Caco-2 (cell line): ENCODE measurements around the gene NUP35. TPM values are rescaled to one million over a fixed set of nuclear protein-coding genes. Genes with fewer than 3 reads are reported as not detected.
A peak's percentile ranks its signal among the peaks of the same experiment; 100 is the strongest.

Source experiments
- Bru-seq: library from RNA; stranded (reverse); fragments of 400-500 nt; gene quantifications from one replicate; lab custom pipeline; 2021; lab: Mats Ljungman, UMichigan
- BruChase-seq, 2 experiments: library from RNA; stranded (reverse); fragments of 400-500 nt; gene quantifications; one replicate each; lab custom pipeline; 2021; lab: Mats Ljungman, UMichigan
- BruUV-seq: library from RNA; stranded (reverse); fragments of 400-500 nt; replicated peaks from 2 replicates; lab custom pipeline; 2021; lab: Mats Ljungman, UMichigan
- CTCF ChIA-PET: fragments of 300-600 bp; sonication (Branson Sonifier 250); formaldehyde crosslinking; loops from one replicate; lab custom pipeline; 2022; ENCODE audit warnings: antibody characterized with exemption; lab: Charles Lee
- POLR2A ChIA-PET: fragments of 300-600 bp; sonication (Branson Sonifier 250); formaldehyde crosslinking; loops from one replicate; lab custom pipeline; 2022; ENCODE audit warnings: antibody characterized with exemption; lab: Charles Lee
- DNase-seq, 2 experiments: peaks; one replicate each; pipeline versions ENCODE4 v3.0.0 to v3.0.0-alpha.2; 2020 to 2022
- H3K27me3 ChIP-seq: replicated peaks from 2 replicates; pipeline ENCODE4 v1.6.0; 2011; ENCODE audit warnings: low read length; ENCODE audit not compliant: control insufficient read depth, insufficient read depth
- H3K36me3 ChIP-seq: 2 replicates; pipeline ENCODE4 v1.5.1; 2011; ENCODE audit warnings: low read length; ENCODE audit not compliant: control insufficient read depth, insufficient read depth
- H3K4me1 ChIP-seq: fragments of 250-450 bp; sonication (Bioruptor Pico); 2 replicates; pipeline ENCODE4 v1.5.1; 2020; ENCODE audit warnings: mild to moderate bottlenecking
- H3K4me3 ChIP-seq: 2 replicates; pipeline ENCODE4 v1.5.1; 2011; ENCODE audit warnings: low read depth, mild to moderate bottlenecking, control low read depth, low read length
- H3K9me3 ChIP-seq: fragments of 250-450 bp; sonication (Bioruptor Pico); 2 replicates; pipeline ENCODE4 v1.5.1; 2020; ENCODE audit warnings: mild to moderate bottlenecking, moderate library complexity
- H3K27ac Mint-ChIP-seq: one replicate; pipeline ENCODE4 v1.8.0; 2022; ENCODE audit warnings: mixed read lengths; ENCODE audit not compliant: unreplicated experiment
- H3K27me3 Mint-ChIP-seq: one replicate; pipeline ENCODE4 v1.8.0; 2022; ENCODE audit warnings: mixed read lengths; ENCODE audit not compliant: insufficient read depth, unreplicated experiment
- H3K36me3 Mint-ChIP-seq: one replicate; pipeline ENCODE4 v1.8.0; 2022; ENCODE audit warnings: mild to moderate bottlenecking, mixed read lengths; ENCODE audit not compliant: insufficient read depth, unreplicated experiment
- H3K4me1 Mint-ChIP-seq: one replicate; pipeline ENCODE4 v1.8.0; 2022; ENCODE audit warnings: low read depth, mixed read lengths; ENCODE audit not compliant: unreplicated experiment
- H3K4me3 Mint-ChIP-seq: one replicate; pipeline ENCODE4 v1.8.0; 2022; ENCODE audit warnings: mild to moderate bottlenecking, moderate library complexity, mixed read lengths; ENCODE audit not compliant: unreplicated experiment
- H3K9me3 Mint-ChIP-seq: one replicate; pipeline ENCODE4 v1.8.0; 2022; ENCODE audit warnings: mixed read lengths; ENCODE audit not compliant: unreplicated experiment
- CTCF ChIP-seq, 2 experiments: fragments of 200-600 bp in 1 of 2; IDR thresholded peaks; 1 replicate in 1 of 2; 2 replicates in 1 of 2; pipeline versions ENCODE4 v1.5.1 to v1.8.0; 2011 to 2022; ENCODE audit warnings: antibody characterized with exemption in 1 of 2, control low read depth in 1 of 2, inconsistent platforms in 1 of 2, low read depth in 1 of 2, low read length in 1 of 2, mild to moderate bottlenecking in 1 of 2, moderate library complexity in 1 of 2; ENCODE audit not compliant: insufficient read depth in 1 of 2, severe bottlenecking in 1 of 2, unreplicated experiment in 1 of 2
- intact Hi-C: fragments of 100-400 bp; cut with micrococcal nuclease; formaldehyde crosslinking; loops from one replicate; pipeline ENCODE4 v1.10.0; 2022; ENCODE audit not compliant: unreplicated experiment
- long read RNA-seq: library from polyadenylated mRNA; stranded (forward); transcript quantifications from one replicate; pipeline ENCODE4 v2.0.0, GENCODE V29; 2022
- total RNA-seq: library from RNA; stranded (reverse); gene quantifications from 2 replicates; pipeline ENCODE4 v1.2.3, GENCODE V29; 2022

The NUP35 gene
- total RNA-seq (34.7 and 36.1 TPM in 2 replicates), Bru-seq, nascent RNA (percentile 91 among the genes with signal in this experiment), BruChase-seq, experiment 1, labeled RNA remaining after a 2-hour chase (percentile 86 among the genes with signal in this experiment), BruChase-seq, experiment 2, labeled RNA remaining after a 6-hour chase (percentile 76 among the genes with signal in this experiment)
- long read RNA-seq, transcript NUP35-201 (9 exons, 1,633 nt) = major isoform, 44 of 52 reads
- long read RNA-seq, partial matches to known transcripts = 5 of 52 reads
- long read RNA-seq, other reads (novel, unspliced or antisense) = 3 of 52 reads

GRCh38 chr2:183124222-183124956 is at the start of gene NUP35:
Gene NUP35, plus strand, starts transcription at chr2:183124443. Its CDS starts 15 bp downstream, at chr2:183124458.
- Histone ChIP-seq H3K36me3 (no peaks in the 10 kb centered on the region), H3K9me3 (no peaks in the 10 kb centered on the region), H3K27me3 (no peaks in the 10 kb centered on the region), H3K4me3 (peak within 1 kb of the TSS; percentile 73), H3K4me1 (0 out of 2 replicates have a peak, but pooled peaks cover 5% of the 10 kb centered on the region)
- Mint-ChIP-seq H3K27ac (peak within 1 kb of the TSS; percentile 98), H3K9me3 (no peaks in the 10 kb centered on the region), H3K36me3 (peaks cover 27% of the 10 kb centered on the region), H3K27me3 (no peaks in the 10 kb centered on the region), H3K4me1 (peaks cover 14% of the 10 kb centered on the region), H3K4me3 (peak within 1 kb of the TSS; percentile 96)
- no peak for TF ChIP-seq CTCF (IDR thresholded peaks at IDR 0.05; ENCODE audit: insufficient read depth in 1 of 2, low read depth in 1 of 2, low read length in 1 of 2, severe bottlenecking in 1 of 2, unreplicated experiment in 1 of 2)
- peak; percentile 91 to 92 for DNase-seq
- ChIA-PET POLR2A (interaction anchor here (0.6 kb wide), 1 partner anchor 46 kb away, joined by 3 read pairs; the partner anchor contains the start of gene DUSP19), CTCF (no interaction called here)
- BruUV-seq = TSS peak; percentile 58
- intact Hi-C loops = loop anchor here (1.0 to 5.0 kb wide), 4 partner anchors 46 to 142 kb away; partner anchors contain the start of genes DUSP19 and NCKAP1

GRCh38 chr2:183078163-183078463 is 46.1 kb upstream of the NUP35 start:
- Mint-ChIP-seq H3K36me3 (peaks cover 6% of the 10 kb centered on the region), H3K9me3 (no peaks in the 10 kb centered on the region), H3K4me1 (no peaks in the 10 kb centered on the region), H3K27me3 (no peaks in the 10 kb centered on the region), H3K27ac (peak overlapping the region; percentile 66), H3K4me3 (peak overlapping the region; percentile 92)
- TSS peak; percentile 86 for BruUV-seq
- POLR2A ChIA-PET = interaction anchor here (0.6 to 1.0 kb wide), 2 partner anchors 46 to 560 kb away, joined by 3 to 11 read pairs; partner anchors contain the start of gene NUP35
- TF ChIP-seq CTCF (IDR thresholded peaks at IDR 0.05; ENCODE audit: insufficient read depth in 1 of 2, low read depth in 1 of 2, low read length in 1 of 2, severe bottlenecking in 1 of 2, unreplicated experiment in 1 of 2) = no peak
- DNase-seq = peak in 1 of 2 experiments; percentile 78
- peaks cover 8% of the 10 kb centered on the region; the same call in 1 of the 2 replicates for H3K4me1 ChIP-seq
- intact Hi-C loops = loop anchor here (1.0 kb wide), 4 partner anchors 13 to 46 kb away; partner anchors contain the start of genes NCKAP1 and NUP35
- H3K27me3 ChIP-seq = no peaks in the 10 kb centered on the region
- CTCF ChIA-PET = no interaction called here
- H3K4me3 ChIP-seq = peak overlapping the region; percentile 53
- H3K36me3 ChIP-seq = no peaks in the 10 kb centered on the region
- H3K9me3 ChIP-seq = no peaks in the 10 kb centered on the region
